Parathyroid adenoma (tissue), 2 donors: ENCODE results near the gene CCDC152.

Experiments used
- H2AFZ ChIP-seq: fragments of 300-600 bp; sonication (generic); one replicate; pipeline ENCODE4 v1.7.0; 2017; ENCODE audit warnings: antibody characterized with exemption, mild to moderate bottlenecking
- H3K27ac ChIP-seq: fragments of 300-600 bp; sonication (generic); one replicate; pipeline ENCODE4 v1.7.0; 2017
- H3K27me3 ChIP-seq: fragments of 300-600 bp; sonication (generic); one replicate; pipeline ENCODE4 v1.7.0; 2017; ENCODE audit warnings: low read length; ENCODE audit not compliant: control insufficient read depth, insufficient read depth
- H3K36me3 ChIP-seq: fragments of 300-600 bp; sonication (generic); one replicate; pipeline ENCODE4 v1.7.0; 2017; ENCODE audit warnings: low read length; ENCODE audit not compliant: control insufficient read depth, insufficient read depth
- H3K4me1 ChIP-seq: fragments of 300-600 bp; sonication (generic); one replicate; pipeline ENCODE4 v1.7.0; 2017; ENCODE audit warnings: control low read depth
- H3K4me2 ChIP-seq: fragments of 300-600 bp; sonication (generic); one replicate; pipeline ENCODE4 v1.7.0; 2017; ENCODE audit warnings: low read length
- H3K4me3 ChIP-seq: fragments of 300-600 bp; sonication (generic); one replicate; pipeline ENCODE4 v1.7.0; 2017; ENCODE audit warnings: low read depth, low read length
- H3K79me2 ChIP-seq: fragments of 300-600 bp; sonication (generic); one replicate; pipeline ENCODE4 v1.7.0; 2017; ENCODE audit warnings: control low read depth
- H3K9ac ChIP-seq: fragments of 300-600 bp; sonication (generic); one replicate; pipeline ENCODE4 v1.7.0; 2017; ENCODE audit warnings: mild to moderate bottlenecking
- H3K9me3 ChIP-seq: fragments of 300-600 bp; sonication (generic); one replicate; pipeline ENCODE4 v1.7.0; 2017; ENCODE audit warnings: low read length; ENCODE audit not compliant: control insufficient read depth
- TF ChIP-seq, protein P1 (sequence below): fragments of 300-600 bp; sonication (generic); IDR thresholded peaks from one replicate; pipeline ENCODE4 v1.7.0; 2017; ENCODE audit warnings: antibody characterized with exemption, mild to moderate bottlenecking
- donor health status: primary hyperparathyroidism.

Gene CCDC152

DNA sequence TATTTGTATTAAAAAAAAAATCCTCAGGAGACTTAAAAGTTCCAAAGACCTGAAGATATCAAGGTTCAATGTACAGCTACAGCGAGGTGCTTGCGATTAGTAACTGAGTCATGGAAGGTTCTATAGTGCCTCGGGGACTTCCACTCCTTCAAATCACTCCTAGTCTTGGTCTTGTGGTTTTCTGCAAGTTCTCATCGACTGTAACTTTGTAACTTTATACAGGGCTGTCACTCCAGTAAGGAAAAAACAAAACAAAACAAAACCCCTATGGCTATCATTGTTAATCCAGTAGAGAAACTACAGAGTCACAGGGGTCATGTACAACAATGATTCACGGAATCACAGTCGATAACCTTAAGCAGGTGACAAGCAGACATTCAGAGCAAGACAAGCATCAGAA, 94.9 kb downstream of the CCDC152 start:
- no peaks in the 10 kb centered on the region for H3K4me1 ChIP-seq
- no peaks in the 10 kb centered on the region for H3K9me3 ChIP-seq
- no peaks in the 10 kb centered on the region for H3K27me3 ChIP-seq
- H3K79me2 ChIP-seq, result no peaks in the 10 kb centered on the region
- no peak overlapping the region for H2AFZ ChIP-seq
- H3K36me3 ChIP-seq, result no peaks in the 10 kb centered on the region
- no peak overlapping the region for H3K9ac ChIP-seq
- H3K27ac ChIP-seq, result no peak overlapping the region
- H3K4me2 ChIP-seq, result no peak overlapping the region
- no peak overlapping the region for H3K4me3 ChIP-seq
- TF ChIP-seq, protein P1, sequence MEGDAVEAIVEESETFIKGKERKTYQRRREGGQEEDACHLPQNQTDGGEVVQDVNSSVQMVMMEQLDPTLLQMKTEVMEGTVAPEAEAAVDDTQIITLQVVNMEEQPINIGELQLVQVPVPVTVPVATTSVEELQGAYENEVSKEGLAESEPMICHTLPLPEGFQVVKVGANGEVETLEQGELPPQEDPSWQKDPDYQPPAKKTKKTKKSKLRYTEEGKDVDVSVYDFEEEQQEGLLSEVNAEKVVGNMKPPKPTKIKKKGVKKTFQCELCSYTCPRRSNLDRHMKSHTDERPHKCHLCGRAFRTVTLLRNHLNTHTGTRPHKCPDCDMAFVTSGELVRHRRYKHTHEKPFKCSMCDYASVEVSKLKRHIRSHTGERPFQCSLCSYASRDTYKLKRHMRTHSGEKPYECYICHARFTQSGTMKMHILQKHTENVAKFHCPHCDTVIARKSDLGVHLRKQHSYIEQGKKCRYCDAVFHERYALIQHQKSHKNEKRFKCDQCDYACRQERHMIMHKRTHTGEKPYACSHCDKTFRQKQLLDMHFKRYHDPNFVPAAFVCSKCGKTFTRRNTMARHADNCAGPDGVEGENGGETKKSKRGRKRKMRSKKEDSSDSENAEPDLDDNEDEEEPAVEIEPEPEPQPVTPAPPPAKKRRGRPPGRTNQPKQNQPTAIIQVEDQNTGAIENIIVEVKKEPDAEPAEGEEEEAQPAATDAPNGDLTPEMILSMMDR, result no peak
